Measurements from ENCODE around the gene TNN. TPM values are rescaled to one million over a fixed set of nuclear protein-coding genes. Genes with fewer than 3 reads are reported as not detected.

TNN gene
- total RNA-seq, 6 experiments from 2014 or later, result 0.18 to 0.67 (median 0.41) TPM

DNA sequence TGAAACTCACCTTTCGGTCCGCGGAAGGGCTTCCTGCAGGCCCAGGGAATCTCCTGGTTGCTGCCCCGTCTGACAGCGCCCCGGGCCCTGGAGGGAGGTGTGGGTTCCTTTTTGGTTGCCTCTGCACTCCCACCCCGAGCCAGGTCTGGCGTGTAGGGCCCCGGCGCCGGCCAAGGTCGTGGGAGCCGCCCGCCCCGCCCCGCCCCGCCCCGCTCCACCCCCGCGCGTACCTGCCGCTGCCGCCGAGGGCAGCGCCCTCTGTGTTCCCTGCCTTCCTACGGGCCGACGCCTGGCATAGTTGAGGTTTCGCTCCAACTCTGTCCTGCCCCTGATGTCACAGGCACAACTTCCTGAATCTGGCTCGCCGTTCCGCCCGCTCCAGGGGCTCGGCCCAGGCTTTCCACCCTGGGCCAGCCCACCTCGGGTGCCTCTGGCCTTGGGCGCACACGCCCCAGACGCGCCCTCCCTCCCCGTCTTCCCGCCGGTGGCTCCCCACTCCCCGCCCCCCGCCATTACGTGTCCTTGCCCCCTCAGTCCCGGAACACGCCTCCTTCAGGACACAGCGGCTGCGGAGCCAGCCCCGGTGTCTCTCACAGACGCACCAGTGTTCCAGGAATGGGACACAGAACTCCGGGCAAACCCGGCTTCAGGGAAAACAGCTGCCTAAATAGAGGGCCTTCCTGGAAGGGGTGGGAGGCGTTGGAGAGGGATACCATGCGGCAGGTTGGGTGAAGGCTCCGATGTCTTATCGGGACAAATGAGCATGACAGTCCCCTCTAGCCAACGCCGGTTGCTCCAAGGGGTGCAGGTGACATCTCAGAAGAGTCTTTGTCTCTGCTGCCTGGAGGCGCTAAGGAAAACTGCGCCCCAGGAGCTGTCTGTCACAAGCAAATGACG, 125.2 kb downstream of the TNN start, which contains the start of gene KIAA0040:
KIAA0040 (minus strand) TSS at position 147 of the 897 bp plus-strand sequence. CDS start 31,763 bp downstream, outside the sequence.
- Histone ChIP-seq H3K27ac (peak within 1 kb of the TSS; percentile 86 to 94 (median 89)), H3K9me3 (no peaks in the 10 kb centered on the region), H3K27me3 (no peaks in the 10 kb centered on the region), H3K4me1 (peaks cover 0 to 11% (median 4%) of the 10 kb centered on the region in 4 donors), H3K4me3 (peak within 1 kb of the TSS; percentile 60 to 83 (median 64)), H3K36me3 (no peaks in the 10 kb centered on the region)
- WGBS (ENCODE audit: insufficient coverage, low coverage, low lambda C conversion rate, missing lambda C conversion rate), result 14% methylated on average over 19 of the region's 62 CpGs
- DNase-seq (peak; percentile 86 to 87 (median 86)), ATAC-seq (peak; percentile 88 to 95 (median 91))
- intact Hi-C loops (cut with DNase I), result no loop called here
- TF ChIP-seq, protein P1, sequence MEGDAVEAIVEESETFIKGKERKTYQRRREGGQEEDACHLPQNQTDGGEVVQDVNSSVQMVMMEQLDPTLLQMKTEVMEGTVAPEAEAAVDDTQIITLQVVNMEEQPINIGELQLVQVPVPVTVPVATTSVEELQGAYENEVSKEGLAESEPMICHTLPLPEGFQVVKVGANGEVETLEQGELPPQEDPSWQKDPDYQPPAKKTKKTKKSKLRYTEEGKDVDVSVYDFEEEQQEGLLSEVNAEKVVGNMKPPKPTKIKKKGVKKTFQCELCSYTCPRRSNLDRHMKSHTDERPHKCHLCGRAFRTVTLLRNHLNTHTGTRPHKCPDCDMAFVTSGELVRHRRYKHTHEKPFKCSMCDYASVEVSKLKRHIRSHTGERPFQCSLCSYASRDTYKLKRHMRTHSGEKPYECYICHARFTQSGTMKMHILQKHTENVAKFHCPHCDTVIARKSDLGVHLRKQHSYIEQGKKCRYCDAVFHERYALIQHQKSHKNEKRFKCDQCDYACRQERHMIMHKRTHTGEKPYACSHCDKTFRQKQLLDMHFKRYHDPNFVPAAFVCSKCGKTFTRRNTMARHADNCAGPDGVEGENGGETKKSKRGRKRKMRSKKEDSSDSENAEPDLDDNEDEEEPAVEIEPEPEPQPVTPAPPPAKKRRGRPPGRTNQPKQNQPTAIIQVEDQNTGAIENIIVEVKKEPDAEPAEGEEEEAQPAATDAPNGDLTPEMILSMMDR (IDR thresholded peaks at IDR 0.05), result peak in 3 of 4 donors; percentile 6 to 28 (median 21)
- TF ChIP-seq POLR2A (IDR thresholded peaks at IDR 0.05), result peak; percentile 46

DNA sequence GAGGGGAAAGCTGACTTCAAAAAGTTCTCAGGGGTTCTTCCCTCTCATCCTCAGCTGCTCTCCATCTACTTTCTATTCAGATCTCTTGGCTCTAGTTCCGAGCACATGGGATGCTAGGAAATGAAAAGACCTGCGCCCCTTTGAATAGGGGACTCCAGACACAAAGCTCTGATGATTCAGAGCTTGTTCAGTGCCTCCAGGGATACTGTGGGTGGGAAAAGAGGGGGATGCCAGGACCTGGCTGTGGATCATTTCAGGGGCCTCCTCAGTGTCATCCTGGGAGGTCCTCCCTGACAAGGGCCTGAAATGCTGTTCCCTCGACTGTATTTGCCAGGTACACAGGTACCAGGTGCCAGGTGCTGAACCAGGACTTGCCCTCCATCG, 125.9 kb downstream of the TNN start:
- no peak for ATAC-seq
- no peaks in the 10 kb centered on the region for H3K27me3 ChIP-seq
- peak overlapping the region; percentile 86 to 94 (median 89) for H3K27ac ChIP-seq
- TF ChIP-seq, protein P1 (IDR thresholded peaks at IDR 0.05), result no peak
- no peak for TF ChIP-seq POLR2A (IDR thresholded peaks at IDR 0.05)
- intact Hi-C loops (cut with DNase I), result no loop called here
- peaks cover 0 to 11% (median 4%) of the 10 kb centered on the region in 4 donors for H3K4me1 ChIP-seq
- WGBS (ENCODE audit: insufficient coverage, low coverage, low lambda C conversion rate, missing lambda C conversion rate), result 30% methylated on average over 2 of the region's 4 CpGs
- H3K9me3 ChIP-seq, result no peaks in the 10 kb centered on the region
- H3K4me3 ChIP-seq, result peak overlapping the region; percentile 60 to 83 (median 64)
- H3K36me3 ChIP-seq, result no peaks in the 10 kb centered on the region
- no peak for DNase-seq

DNA sequence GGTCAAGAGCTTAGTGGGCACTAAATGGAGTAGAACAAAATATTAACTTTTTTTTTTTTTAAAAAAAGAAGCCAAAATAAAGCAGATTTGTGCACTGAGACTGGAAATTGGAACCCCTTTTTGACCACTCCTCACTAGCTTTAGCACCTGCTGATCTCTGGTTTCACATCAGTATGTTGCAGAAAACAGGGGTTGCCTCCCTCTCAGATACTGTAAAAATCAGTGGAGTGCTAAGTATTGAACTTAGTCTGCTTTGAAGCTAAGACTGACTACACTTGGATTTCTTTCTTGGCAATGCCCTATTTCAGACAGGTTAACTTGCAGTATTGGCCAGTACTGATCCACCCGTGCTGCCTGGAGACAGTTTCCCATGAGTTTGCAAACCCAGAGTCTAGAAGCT, 127.6 kb downstream of the TNN start:
- intact Hi-C loops (cut with DNase I), result no loop called here
- no peaks in the 10 kb centered on the region for H3K27me3 ChIP-seq
- H3K9me3 ChIP-seq, result no peaks in the 10 kb centered on the region
- WGBS (ENCODE audit: insufficient coverage, low coverage, low lambda C conversion rate, missing lambda C conversion rate), result 0% methylated on average over 1 of the region's 1 CpG
- no peaks in the 10 kb centered on the region for H3K36me3 ChIP-seq
- H3K4me1 ChIP-seq, result peaks cover 0 to 11% (median 4%) of the 10 kb centered on the region in 4 donors
- no peak for DNase-seq
- TF ChIP-seq, protein P1 (IDR thresholded peaks at IDR 0.05), result no peak
- TF ChIP-seq POLR2A (IDR thresholded peaks at IDR 0.05), result no peak
- no peak for ATAC-seq
- H3K4me3 ChIP-seq, result no peak overlapping the region
- H3K27ac ChIP-seq, result no peak overlapping the region

DNA sequence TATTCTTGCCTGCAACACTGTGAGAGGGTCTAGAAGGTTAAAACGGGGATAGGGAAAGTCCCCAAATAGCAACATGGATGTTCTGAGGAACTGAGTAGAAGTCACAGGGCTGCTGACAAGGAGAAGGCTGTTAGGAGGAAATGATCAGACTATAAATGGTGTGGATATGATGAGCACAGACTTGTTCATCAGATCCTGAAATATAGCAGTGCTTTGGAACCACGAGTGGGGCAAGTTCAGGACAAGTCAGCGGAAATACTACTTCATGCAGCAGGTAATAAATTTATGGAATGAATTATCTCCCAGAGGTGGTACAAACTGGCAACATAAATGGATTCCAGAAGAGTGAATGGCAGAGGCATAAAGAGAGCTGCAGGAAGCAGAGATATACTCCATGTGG, 128.2 kb downstream of the TNN start:
- no peak for ATAC-seq
- Histone ChIP-seq H3K27ac (no peak overlapping the region), H3K9me3 (no peaks in the 10 kb centered on the region), H3K27me3 (no peaks in the 10 kb centered on the region), H3K36me3 (no peaks in the 10 kb centered on the region), H3K4me1 (peaks cover 0 to 9% (median 3%) of the 10 kb centered on the region in 4 donors), H3K4me3 (no peak overlapping the region)
- intact Hi-C loops (cut with DNase I), result no loop called here
- no peak for DNase-seq
- WGBS (ENCODE audit: insufficient coverage, low coverage, low lambda C conversion rate, missing lambda C conversion rate), result 55% methylated on average over 3 of the region's 3 CpGs
- TF ChIP-seq POLR2A (IDR thresholded peaks at IDR 0.05), result no peak

DNA sequence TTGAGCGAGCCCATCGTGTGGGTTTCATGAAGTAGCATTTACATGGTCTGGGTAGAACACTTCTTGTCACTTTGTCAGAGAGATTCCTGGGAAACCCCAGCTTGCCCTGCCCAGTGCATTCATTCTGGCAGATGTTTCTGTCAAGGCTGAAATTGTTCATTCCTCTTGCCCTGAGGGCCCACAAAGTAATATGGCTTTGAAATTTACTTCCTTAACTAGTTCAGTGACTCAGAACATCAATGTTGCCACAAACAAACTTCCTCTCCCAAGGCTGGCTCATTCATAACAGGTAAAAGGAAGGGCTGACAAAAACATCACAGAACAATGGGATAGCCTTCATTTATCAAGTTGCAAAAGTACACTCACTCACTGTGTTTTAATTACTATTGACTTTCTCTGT, 129.9 kb downstream of the TNN start:
- DNase-seq (no peak), ATAC-seq (no peak)
- Histone ChIP-seq H3K9me3 (no peaks in the 10 kb centered on the region), H3K4me1 (no peaks in the 10 kb centered on the region), H3K36me3 (no peaks in the 10 kb centered on the region), H3K4me3 (no peak overlapping the region), H3K27ac (no peak overlapping the region), H3K27me3 (no peaks in the 10 kb centered on the region)
- WGBS (ENCODE audit: insufficient coverage, low coverage, low lambda C conversion rate, missing lambda C conversion rate), result 67% methylated on average over 2 of the region's 2 CpGs
- intact Hi-C loops (cut with DNase I), result no loop called here
- TF ChIP-seq, protein P1 (IDR thresholded peaks at IDR 0.05), result no peak
- TF ChIP-seq POLR2A (IDR thresholded peaks at IDR 0.05), result no peak
